H1 (cell line): ENCODE measurements around the gene DOCK6.

Experiments used
- ASH2L ChIP-seq: fragments of 200-600, 300-600 bp; sonication (generic); IDR thresholded peaks from one replicate; pipeline ENCODE4 v1.7.1; 2017; ENCODE audit warnings: low read length
- CTCF ChIP-seq, 3 experiments: IDR thresholded peaks; 1 replicate in 2 of 3; 2 replicates in 1 of 3; pipeline versions ENCODE4 v1.5.1 to v1.6.1; 2011; ENCODE audit warnings: low read length in 3 of 3, mild to moderate bottlenecking in 3 of 3, inconsistent platforms in 2 of 3, low read depth in 1 of 3, moderate library complexity in 1 of 3; ENCODE audit not compliant: insufficient read depth in 1 of 3; ENCODE audit errors: control extremely low read depth in 1 of 3
- GTF2F1 ChIP-seq: IDR thresholded peaks from 2 replicates; pipeline ENCODE4 v1.6.1; 2012; ENCODE audit warnings: low read depth, low read length, improper control_type of control experiment, borderline replicate concordance
- TBP ChIP-seq: IDR thresholded peaks from 2 replicates; pipeline ENCODE4 v1.6.1; 2011; ENCODE audit warnings: low read depth, low read length, improper control_type of control experiment

DNA sequence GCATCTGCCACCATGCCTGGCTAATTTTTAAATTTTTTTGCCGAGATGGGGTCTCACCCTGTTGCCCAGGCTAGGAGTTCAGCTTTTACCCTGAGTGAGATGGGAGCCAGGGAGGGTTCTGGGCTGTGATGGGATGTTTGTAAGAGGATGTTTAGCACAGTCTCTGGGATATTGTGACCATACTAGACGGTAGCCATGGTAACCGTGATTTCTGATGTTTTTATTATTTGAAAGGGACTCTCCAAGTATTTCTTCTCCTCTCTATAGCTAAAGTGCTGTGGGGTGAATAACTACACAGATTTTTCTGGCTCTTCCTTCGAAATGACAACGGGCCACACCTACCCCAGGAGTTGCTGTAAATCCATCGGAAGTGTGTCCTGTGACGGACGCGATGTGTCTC, 44.0 kb upstream of the DOCK6 start:
- TF ChIP-seq CTCF (IDR thresholded peaks at IDR 0.05; ENCODE audit: control extremely low read depth in 1 of 3, insufficient read depth in 1 of 3, low read depth in 1 of 3, low read length in 3 of 3) (no peak), ASH2L (no peak), GTF2F1 (no peak), TBP (no peak)
